ENCODE measurements around the gene ELK3. TPM values are rescaled to one million over a fixed set of nuclear protein-coding genes. Genes with fewer than 3 reads are reported as not detected.
"Not testable (repeated sequence)": the region's sequence is repeated elsewhere in the genome, so short reads cannot be mapped to it uniquely, and the experiment has no call there.

The ELK3 gene
- total RNA-seq, 4 donors from 2014 or later: 8.4 to 12.9 (median 9.5) TPM

DNA sequence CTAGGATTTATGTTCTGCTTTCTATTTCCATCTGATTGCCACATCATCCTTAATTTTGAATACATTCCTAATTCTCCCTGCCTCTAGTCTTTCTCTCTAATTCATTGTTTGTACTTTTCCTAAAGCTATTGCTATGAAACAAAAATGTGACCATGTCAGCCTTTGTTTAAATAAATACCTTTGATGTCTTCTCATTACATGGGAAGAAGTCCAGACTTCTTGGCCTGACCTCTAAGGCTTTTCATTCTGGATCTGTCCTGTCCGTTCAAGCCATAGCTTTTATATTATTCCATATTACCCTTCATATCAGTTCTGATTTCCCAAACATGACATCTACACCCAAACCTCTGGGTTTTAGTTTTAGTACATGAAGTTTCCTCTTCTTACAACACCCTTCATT, 114.7 kb downstream of the ELK3 start:
- H3K4me3 ChIP-seq (ENCODE audit: low read depth, poor library complexity, severe bottlenecking): no peak overlapping the region
- intact Hi-C loops (cut with DNase I; ENCODE audit: low total_unique reads): no loop called here
- no peak for TF ChIP-seq POLR2A (IDR thresholded peaks at IDR 0.05)
- TF ChIP-seq, protein P1, sequence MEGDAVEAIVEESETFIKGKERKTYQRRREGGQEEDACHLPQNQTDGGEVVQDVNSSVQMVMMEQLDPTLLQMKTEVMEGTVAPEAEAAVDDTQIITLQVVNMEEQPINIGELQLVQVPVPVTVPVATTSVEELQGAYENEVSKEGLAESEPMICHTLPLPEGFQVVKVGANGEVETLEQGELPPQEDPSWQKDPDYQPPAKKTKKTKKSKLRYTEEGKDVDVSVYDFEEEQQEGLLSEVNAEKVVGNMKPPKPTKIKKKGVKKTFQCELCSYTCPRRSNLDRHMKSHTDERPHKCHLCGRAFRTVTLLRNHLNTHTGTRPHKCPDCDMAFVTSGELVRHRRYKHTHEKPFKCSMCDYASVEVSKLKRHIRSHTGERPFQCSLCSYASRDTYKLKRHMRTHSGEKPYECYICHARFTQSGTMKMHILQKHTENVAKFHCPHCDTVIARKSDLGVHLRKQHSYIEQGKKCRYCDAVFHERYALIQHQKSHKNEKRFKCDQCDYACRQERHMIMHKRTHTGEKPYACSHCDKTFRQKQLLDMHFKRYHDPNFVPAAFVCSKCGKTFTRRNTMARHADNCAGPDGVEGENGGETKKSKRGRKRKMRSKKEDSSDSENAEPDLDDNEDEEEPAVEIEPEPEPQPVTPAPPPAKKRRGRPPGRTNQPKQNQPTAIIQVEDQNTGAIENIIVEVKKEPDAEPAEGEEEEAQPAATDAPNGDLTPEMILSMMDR (IDR thresholded peaks at IDR 0.05): no peak
- WGBS, 2 donors: 70 to 77% methylated on average over 1 of the region's 1 CpG
- DNase-seq (ENCODE audit: low spot score in 2 of 2): no peak

DNA sequence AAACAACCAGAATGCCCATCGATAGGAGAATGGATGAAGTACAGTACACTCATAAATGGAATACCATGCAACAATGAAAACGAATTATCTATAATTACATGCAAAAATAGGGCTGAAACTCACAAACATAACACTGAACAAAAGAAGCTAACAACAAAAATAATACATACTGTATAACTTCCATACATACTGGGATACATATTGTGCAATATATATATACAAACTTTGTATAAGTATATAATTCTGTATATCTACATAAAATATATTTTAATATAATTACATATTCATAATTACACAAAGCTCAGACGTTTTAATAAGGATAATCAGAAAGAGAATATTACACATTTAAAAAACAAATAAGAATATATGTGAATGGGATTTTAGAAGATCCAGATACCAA, 115.9 kb downstream of the ELK3 start:
- TF ChIP-seq, protein P1 (IDR thresholded peaks at IDR 0.05): no peak
- no peak for TF ChIP-seq POLR2A (IDR thresholded peaks at IDR 0.05)
- DNase-seq (ENCODE audit: low spot score in 2 of 2): no peak
- intact Hi-C loops (cut with DNase I; ENCODE audit: low total_unique reads): no loop called here
- no peak overlapping the region for H3K4me3 ChIP-seq (ENCODE audit: low read depth, poor library complexity, severe bottlenecking)
- WGBS, 2 donors: 93 to 94% methylated on average over 3 of the region's 3 CpGs

DNA sequence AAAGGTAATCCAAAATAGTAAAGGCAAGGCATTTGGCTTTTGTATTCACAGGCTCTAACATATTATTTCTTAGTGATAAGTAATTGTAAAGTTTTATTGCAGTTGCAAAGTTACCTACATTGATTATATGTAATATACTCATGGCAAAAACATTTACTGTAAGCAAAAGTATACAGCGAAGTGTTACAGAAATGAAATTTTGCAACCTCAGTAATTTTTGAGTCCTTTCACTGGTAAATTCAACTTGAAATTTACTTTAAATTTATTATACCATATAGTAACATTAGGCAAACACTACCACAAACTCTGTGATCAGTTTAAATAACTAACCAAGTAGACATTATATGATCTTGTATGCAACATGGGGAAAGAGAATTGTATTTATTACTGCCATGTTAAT, 117.0 kb downstream of the ELK3 start:
- no peak overlapping the region for H3K4me3 ChIP-seq (ENCODE audit: low read depth, poor library complexity, severe bottlenecking)
- no peak for TF ChIP-seq POLR2A (IDR thresholded peaks at IDR 0.05)
- TF ChIP-seq, protein P1 (IDR thresholded peaks at IDR 0.05): no peak
- intact Hi-C loops (cut with DNase I; ENCODE audit: low total_unique reads): no loop called here
- WGBS, 2 donors: 96% methylated on average over 1 of the region's 1 CpG
- no peak for DNase-seq (ENCODE audit: low spot score in 2 of 2)

DNA sequence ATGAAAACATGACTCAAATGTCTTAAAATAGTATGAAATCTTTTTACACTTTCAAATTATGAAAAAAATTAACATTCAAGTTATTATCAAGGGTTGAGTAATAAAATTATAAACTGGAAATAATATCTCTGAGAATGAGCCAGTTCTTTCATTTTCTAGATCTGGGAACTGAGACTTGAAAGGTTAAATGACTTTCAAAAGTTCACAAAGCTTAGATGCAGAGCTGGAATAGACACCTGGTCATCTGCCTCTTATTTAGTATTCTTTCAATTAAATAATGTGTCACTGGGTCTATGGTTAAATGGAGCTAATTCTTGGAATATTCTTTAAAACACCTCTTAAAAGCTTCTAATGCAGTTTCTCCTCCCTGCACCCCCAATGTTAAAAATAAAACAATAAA, 119.4 kb downstream of the ELK3 start:
- no peak overlapping the region for H3K4me3 ChIP-seq (ENCODE audit: low read depth, poor library complexity, severe bottlenecking)
- TF ChIP-seq, protein P1 (IDR thresholded peaks at IDR 0.05): no peak
- TF ChIP-seq POLR2A (IDR thresholded peaks at IDR 0.05): no peak
- intact Hi-C loops (cut with DNase I; ENCODE audit: low total_unique reads): no loop called here
- DNase-seq (ENCODE audit: low spot score in 2 of 2): no peak

DNA sequence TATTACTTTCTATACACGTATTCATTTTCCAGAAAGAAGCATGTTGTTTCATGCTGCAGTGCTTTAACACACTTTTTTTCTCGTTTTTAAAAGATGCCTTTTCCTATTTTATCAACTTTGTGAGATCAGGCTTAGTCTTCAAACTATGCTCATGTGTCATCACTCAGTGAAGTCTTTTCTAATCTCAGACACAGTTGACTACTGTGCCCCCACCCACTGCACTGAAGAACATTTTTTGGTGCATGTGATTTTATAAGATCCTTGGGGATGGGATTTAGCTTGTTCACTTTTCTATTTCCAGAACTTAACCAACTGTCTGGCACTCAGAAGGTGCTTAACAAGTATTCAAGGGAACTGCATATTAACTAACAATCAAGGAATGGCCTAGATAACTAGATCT, 120.5 kb downstream of the ELK3 start:
- WGBS, 2 donors: 41 to 45% methylated on average over 2 of the region's 2 CpGs

DNA sequence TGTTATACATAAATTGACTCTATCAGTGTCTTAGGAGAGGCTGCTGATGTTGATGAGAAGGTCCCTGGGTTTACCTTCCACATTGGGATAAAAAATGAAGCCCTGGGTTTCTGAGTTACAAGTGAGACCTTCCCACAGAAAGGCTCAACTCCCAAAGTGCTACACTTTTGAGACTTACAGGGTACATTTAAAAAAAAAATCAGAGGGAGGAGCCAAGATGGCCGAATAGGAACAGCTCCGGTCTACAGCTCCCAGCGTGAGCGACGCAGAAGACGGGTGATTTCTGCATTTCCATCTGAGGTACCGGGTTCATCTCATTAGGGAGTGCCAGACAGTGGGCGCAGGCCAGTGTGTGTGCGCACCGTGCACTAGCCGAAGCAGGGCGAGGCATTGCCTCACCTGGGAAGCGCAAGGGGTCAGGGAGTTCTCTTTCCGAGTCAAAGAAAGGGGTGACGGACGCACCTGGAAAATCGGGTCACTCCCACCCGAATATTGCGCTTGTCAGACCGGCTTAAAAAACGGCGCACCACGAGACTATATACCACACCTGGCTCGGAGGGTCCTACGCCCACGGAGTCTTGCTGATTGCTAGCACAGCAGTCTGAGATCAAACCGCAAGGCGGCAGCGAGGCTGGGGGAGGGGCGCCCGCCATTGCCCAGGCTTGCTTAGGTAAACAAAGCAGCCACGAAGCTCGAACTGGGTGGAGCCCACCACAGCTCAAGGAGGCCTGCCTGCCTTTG, 121.7 kb downstream of the ELK3 start:
- H3K4me3 ChIP-seq (ENCODE audit: low read depth, poor library complexity, severe bottlenecking); DNase-seq (ENCODE audit: low spot score in 2 of 2); intact Hi-C loops (cut with DNase I; ENCODE audit: low total_unique reads): not testable (repeated sequence)
- WGBS, 2 donors: 66 to 76% methylated on average over 19 to 29 of the region's 33 CpGs

More for the DNA sequence above, 120.5 kb downstream of the ELK3 start:
- intact Hi-C loops (cut with DNase I; ENCODE audit: low total_unique reads): no loop called here
- TF ChIP-seq, protein P1 (IDR thresholded peaks at IDR 0.05): no peak
- TF ChIP-seq POLR2A (IDR thresholded peaks at IDR 0.05): no peak
- no peak for DNase-seq (ENCODE audit: low spot score in 2 of 2)
- H3K4me3 ChIP-seq (ENCODE audit: low read depth, poor library complexity, severe bottlenecking): no peak overlapping the region

DNA sequence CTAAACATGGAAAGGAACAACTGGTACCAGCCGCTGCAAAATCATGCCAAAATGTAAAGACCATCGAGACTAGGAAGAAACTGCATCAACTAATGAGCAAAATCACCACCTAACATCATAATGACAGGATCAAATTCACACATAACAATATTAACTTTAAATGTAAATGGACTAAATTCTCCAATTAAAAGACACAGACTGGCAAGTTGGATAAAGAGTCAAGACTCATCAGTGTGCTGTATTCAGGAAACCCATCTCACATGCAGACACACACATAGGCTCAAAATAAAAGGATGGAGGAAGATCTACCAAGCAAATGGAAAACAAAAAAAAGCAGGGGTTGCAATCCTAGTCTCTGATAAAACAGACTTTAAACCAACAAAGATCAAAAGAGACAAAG, 123.6 kb downstream of the ELK3 start:
- intact Hi-C loops (cut with DNase I; ENCODE audit: low total_unique reads); H3K4me3 ChIP-seq (ENCODE audit: low read depth, poor library complexity, severe bottlenecking); DNase-seq (ENCODE audit: low spot score in 2 of 2): not testable (repeated sequence)
- WGBS, 2 donors: 88 to 92% methylated on average over 1 to 2 of the region's 2 CpGs

All from lower leg skin (tissue), 4 donors.